Measurements from ENCODE around the gene PPP1R37. TPM values are rescaled to one million over a fixed set of nuclear protein-coding genes. Genes with fewer than 3 reads are reported as not detected.

The PPP1R37 gene
- total RNA-seq, 1 experiment from 2014 or later = 20.4 TPM

GRCh38 chr19:45061965-45062364 is 31.0 kb upstream of the PPP1R37 start:
- no peaks in the 10 kb centered on the region for H3K4me1 ChIP-seq (ENCODE audit: control insufficient read depth, insufficient read depth, low read length)
- no TSS peak for BruUV-seq (replicated peaks)
- H3K36me3 ChIP-seq (ENCODE audit: control insufficient read depth, insufficient read depth, low read length) = no peaks in the 10 kb centered on the region
- no peaks in the 10 kb centered on the region for H3K27me3 ChIP-seq (ENCODE audit: control insufficient read depth, insufficient read depth, low read length)
- ATAC-seq (no peak), DNase-seq (ENCODE audit: low read depth, low spot score) (no peak)
- POLR2A ChIA-PET = no interaction called here
- intact Hi-C loops (cut with micrococcal nuclease; ENCODE audit: unreplicated experiment) = no loop called here
- no peaks in the 10 kb centered on the region for H3K9me3 ChIP-seq (ENCODE audit: control insufficient read depth, insufficient read depth, low read depth, low read length)
- no peak overlapping the region for H3K27ac ChIP-seq (ENCODE audit: low read length)
- H3K4me3 ChIP-seq (ENCODE audit: low read depth in 2 of 2, low read length in 2 of 2) = no peak overlapping the region
- in situ Hi-C loops (cut with HindIII; ENCODE audit: low pct_unique_long_range_greater_than_20kb, low sequenced_read_pairs) = no loop called here
- TF ChIP-seq SIN3A (IDR thresholded peaks at IDR 0.05; ENCODE audit: borderline replicate concordance, insufficient read depth, low read depth, low read length) = no peak
- no peak for TF ChIP-seq TCF7L2 (IDR thresholded peaks at IDR 0.05; ENCODE audit: low read depth, low read length)
- CTCF ChIA-PET = no interaction called here

DNA sequence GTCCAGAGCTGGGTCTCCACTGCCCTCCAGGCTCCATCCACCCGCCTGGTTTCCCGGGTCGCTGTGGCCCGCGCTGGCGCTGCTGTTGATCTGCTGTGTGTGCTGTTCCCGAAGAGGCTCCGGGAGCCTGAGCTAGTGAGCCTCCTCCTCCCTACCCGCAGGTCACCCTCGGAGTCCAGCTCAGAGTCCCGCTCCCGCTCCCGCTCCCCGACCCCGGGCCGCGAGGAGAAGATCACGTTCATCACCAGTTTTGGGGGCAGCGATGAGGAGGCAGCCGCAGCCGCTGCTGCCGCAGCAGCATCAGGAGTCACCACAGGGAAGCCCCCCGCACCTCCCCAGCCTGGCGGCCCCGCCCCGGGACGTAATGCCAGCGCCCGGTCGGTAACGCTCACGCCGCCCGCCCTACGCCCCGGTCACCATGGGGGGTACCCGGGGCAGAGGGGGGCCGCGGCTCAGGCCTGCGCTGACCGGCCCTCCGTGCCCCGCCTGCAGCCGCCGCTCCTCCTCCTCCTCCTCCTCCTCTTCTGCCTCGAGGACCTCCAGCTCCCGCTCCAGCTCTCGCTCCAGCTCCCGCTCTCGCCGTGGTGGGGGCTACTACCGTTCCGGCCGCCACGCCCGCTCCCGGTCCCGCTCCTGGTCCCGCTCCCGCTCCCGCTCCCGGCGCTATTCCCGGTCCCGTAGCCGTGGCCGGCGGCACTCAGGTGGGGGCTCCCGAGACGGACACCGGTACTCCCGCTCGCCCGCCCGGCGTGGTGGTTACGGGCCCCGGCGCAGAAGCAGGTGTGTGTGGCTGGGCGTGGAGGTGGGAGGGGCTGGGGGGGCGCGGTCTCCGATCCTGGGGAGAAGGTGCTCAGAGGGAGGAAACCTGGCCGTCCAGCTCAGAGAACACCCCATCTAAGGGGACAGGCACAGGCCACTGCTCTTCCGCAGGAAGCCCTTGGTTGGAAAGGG is 28.9 kb upstream of the PPP1R37 start:
- H3K36me3 ChIP-seq (ENCODE audit: control insufficient read depth, insufficient read depth, low read length) = no peaks in the 10 kb centered on the region
- intact Hi-C loops (cut with micrococcal nuclease; ENCODE audit: unreplicated experiment) = no loop called here
- CTCF ChIA-PET = no interaction called here

More for the DNA sequence above, 28.9 kb upstream of the PPP1R37 start:
- no peak for DNase-seq (ENCODE audit: low read depth, low spot score)
- H3K27ac ChIP-seq (ENCODE audit: low read length) = no peak overlapping the region
- H3K4me1 ChIP-seq (ENCODE audit: control insufficient read depth, insufficient read depth, low read length) = no peaks in the 10 kb centered on the region
- in situ Hi-C loops (cut with HindIII; ENCODE audit: low pct_unique_long_range_greater_than_20kb, low sequenced_read_pairs) = no loop called here
- H3K9me3 ChIP-seq (ENCODE audit: control insufficient read depth, insufficient read depth, low read depth, low read length) = no peaks in the 10 kb centered on the region
- no peak overlapping the region for H3K4me3 ChIP-seq (ENCODE audit: low read depth in 2 of 2, low read length in 2 of 2)
- TF ChIP-seq TCF7L2 (IDR thresholded peaks at IDR 0.05; ENCODE audit: low read depth, low read length) (no peak), REST (IDR thresholded peaks at IDR 0.05; ENCODE audit: insufficient read depth in 1 of 2, low read depth in 2 of 2, low read length in 1 of 2) (no peak), CTCF (IDR thresholded peaks at IDR 0.05) (no peak), POLR2AphosphoS5 (IDR thresholded peaks at IDR 0.05; ENCODE audit: low read depth, low read length) (no peak), SIN3A (IDR thresholded peaks at IDR 0.05; ENCODE audit: borderline replicate concordance, insufficient read depth, low read depth, low read length) (no peak)
- no peak for ATAC-seq
- H3K27me3 ChIP-seq (ENCODE audit: control insufficient read depth, insufficient read depth, low read length) = no peaks in the 10 kb centered on the region
- no TSS peak for BruUV-seq (replicated peaks)
- POLR2A ChIA-PET = no interaction called here
